Mesendoderm (in vitro differentiated cells): Measurements from ENCODE around the gene WDR1.

Source experiments
- DNase-seq: peaks from one replicate; pipeline ENCODE4 v3.0.0; 2013
- H2AK5ac ChIP-seq: 2 replicates; pipeline ENCODE4 v1.6.1; 2013; ENCODE audit warnings: low read length, inconsistent platforms
- H2BK120ac ChIP-seq: 2 replicates; pipeline ENCODE4 v1.6.1; 2013; ENCODE audit warnings: low read depth, mild to moderate bottlenecking, low read length, moderate library complexity, mixed read lengths
- H2BK15ac ChIP-seq: replicated peaks from 2 replicates; pipeline ENCODE4 v1.6.1; 2013; ENCODE audit warnings: low read depth, mild to moderate bottlenecking, moderate library complexity
- H2BK5ac ChIP-seq: 2 replicates; pipeline ENCODE4 v1.6.1; 2013; ENCODE audit warnings: low read length, inconsistent platforms
- H3K18ac ChIP-seq: 2 replicates; pipeline ENCODE4 v1.6.1; 2013; ENCODE audit warnings: mild to moderate bottlenecking, low read length, mixed read lengths
- H3K23ac ChIP-seq: one replicate; pipeline ENCODE4 v1.6.1; 2013; ENCODE audit warnings: low read length
- H3K27ac ChIP-seq: 2 replicates; pipeline ENCODE4 v1.5.1; 2013; ENCODE audit warnings: low read depth, mild to moderate bottlenecking, inconsistent platforms, low read length, moderate library complexity
- H3K27me3 ChIP-seq: 2 replicates; pipeline ENCODE4 v1.6.1; 2013; ENCODE audit warnings: low read length, control low read depth, mild to moderate bottlenecking, inconsistent platforms; ENCODE audit not compliant: insufficient read depth, poor library complexity
- H3K36me3 ChIP-seq: 2 replicates; pipeline ENCODE4 v1.6.1; 2013; ENCODE audit warnings: low read length, inconsistent platforms; ENCODE audit not compliant: control insufficient read depth, insufficient read depth
- H3K4ac ChIP-seq: one replicate; pipeline ENCODE4 v1.6.1; 2013; ENCODE audit warnings: low read depth, mild to moderate bottlenecking, low read length, moderate library complexity
- H3K4me1 ChIP-seq: 2 replicates; pipeline ENCODE4 v1.6.1; 2013; ENCODE audit warnings: low read depth, low read length, inconsistent platforms; ENCODE audit not compliant: control insufficient read depth
- H3K4me2 ChIP-seq: 2 replicates; pipeline ENCODE4 v1.6.1; 2013; ENCODE audit warnings: low read length
- H3K4me3 ChIP-seq: 2 replicates; pipeline ENCODE4 v1.5.1; 2013; ENCODE audit warnings: mild to moderate bottlenecking, low read length
- H3K56ac ChIP-seq: one replicate; pipeline ENCODE4 v1.6.1; 2013; ENCODE audit warnings: low read length
- H3K79me1 ChIP-seq: 2 replicates; pipeline ENCODE4 v1.6.1; 2013; ENCODE audit warnings: low read length, inconsistent platforms
- H3K79me2 ChIP-seq: 2 replicates; pipeline ENCODE4 v1.6.1; 2013; ENCODE audit warnings: mild to moderate bottlenecking, low read length; ENCODE audit not compliant: control insufficient read depth, insufficient read depth
- H3K9ac ChIP-seq: 2 replicates; pipeline ENCODE4 v1.6.1; 2013; ENCODE audit warnings: low read length, inconsistent platforms
- H4K5ac ChIP-seq: one replicate; pipeline ENCODE4 v1.6.1; 2013; ENCODE audit warnings: low read length
- H4K8ac ChIP-seq: one replicate; pipeline ENCODE4 v1.6.1; 2013; ENCODE audit warnings: low read depth, mild to moderate bottlenecking, control low read depth, low read length, moderate library complexity
- WGBS: extraction: QIAGEN DNeasy Blood & Tissue Kit; methylation state at CpG from one replicate; pipeline ENCODE4 v1.1.7; 2013; ENCODE audit warnings: low lambda C conversion rate, missing lambda C conversion rate; ENCODE audit not compliant: insufficient coverage; ENCODE audit errors: extremely low coverage; 5-methylcytosine and 5-hydroxymethylcytosine counted together

Gene WDR1

DNA sequence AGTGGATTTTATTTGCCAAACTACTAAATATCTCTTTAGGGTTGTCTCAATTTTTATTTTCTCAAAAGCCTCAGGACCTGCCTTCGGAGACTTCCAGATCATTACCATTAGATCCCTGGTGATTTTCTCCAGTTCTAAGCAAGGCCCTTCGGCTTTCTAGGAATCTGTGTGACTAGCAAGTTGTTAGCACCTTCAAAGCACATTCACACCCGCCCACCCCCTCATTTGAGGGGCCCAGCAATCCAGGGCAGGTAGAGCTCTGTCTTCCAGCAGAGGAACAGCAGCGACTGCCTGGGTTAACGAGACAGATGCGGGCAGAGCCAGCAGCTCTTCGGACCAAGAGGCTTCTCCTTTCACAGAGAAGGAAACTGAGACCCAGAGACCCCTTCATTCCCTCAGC, 2.0 kb downstream of the WDR1 start:
- Histone ChIP-seq H3K27me3 (no peaks in the 10 kb centered on the region), H4K8ac (no peak overlapping the region), H3K27ac (no peak overlapping the region), H3K4me3 (no peak overlapping the region), H2BK5ac (no peak overlapping the region), H3K79me1 (peaks cover 22% of the 10 kb centered on the region), H3K9ac (peak overlapping the region; percentile 25), H2AK5ac (no peak overlapping the region), H3K18ac (no peak overlapping the region), H3K4ac (no peak overlapping the region), H3K79me2 (peaks cover 65% of the 10 kb centered on the region), H3K4me1 (peaks cover 9% of the 10 kb centered on the region), H3K23ac (no peak overlapping the region), H4K5ac (no peak overlapping the region), H2BK15ac (no peak overlapping the region), H3K36me3 (peaks cover 5% of the 10 kb centered on the region), H3K56ac (no peak overlapping the region), H2BK120ac (no peak overlapping the region), H3K4me2 (no peak overlapping the region)
- no CpG with 5 or more reads among the region's 7 CpGs for WGBS
- DNase-seq, result no peak

DNA sequence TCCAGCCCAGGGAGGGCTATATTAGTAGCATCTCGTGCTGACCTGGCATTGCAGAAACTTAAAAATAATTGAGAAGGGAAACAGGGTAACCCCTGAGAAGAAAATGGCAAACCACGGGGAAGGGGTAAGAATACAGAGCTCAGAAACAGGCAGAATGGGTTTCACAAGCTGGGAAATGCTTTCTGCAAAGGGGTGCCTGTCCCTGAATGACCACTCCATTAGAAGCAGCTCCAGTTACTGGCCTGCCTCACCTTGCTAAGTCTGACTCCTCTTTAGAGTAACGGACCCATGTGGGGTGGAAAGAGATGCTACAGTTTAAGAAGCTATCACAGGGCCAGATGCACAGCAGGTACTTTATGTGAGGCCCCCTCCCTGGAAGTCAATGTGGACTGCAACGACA, 2.5 kb downstream of the WDR1 start:
- Histone ChIP-seq H3K4me2 (no peak overlapping the region), H2BK5ac (no peak overlapping the region), H2AK5ac (no peak overlapping the region), H3K27me3 (no peaks in the 10 kb centered on the region), H3K9ac (no peak overlapping the region), H3K79me2 (peaks cover 69% of the 10 kb centered on the region), H3K23ac (no peak overlapping the region), H3K18ac (no peak overlapping the region), H3K56ac (no peak overlapping the region), H2BK120ac (no peak overlapping the region), H3K4me1 (peaks cover 9% of the 10 kb centered on the region), H3K79me1 (peaks cover 25% of the 10 kb centered on the region), H3K36me3 (peaks cover 6% of the 10 kb centered on the region), H3K4ac (no peak overlapping the region), H4K8ac (no peak overlapping the region), H3K27ac (no peak overlapping the region), H2BK15ac (no peak overlapping the region), H4K5ac (no peak overlapping the region), H3K4me3 (no peak overlapping the region)
- no CpG with 5 or more reads among the region's 4 CpGs for WGBS
- DNase-seq, result no peak

DNA sequence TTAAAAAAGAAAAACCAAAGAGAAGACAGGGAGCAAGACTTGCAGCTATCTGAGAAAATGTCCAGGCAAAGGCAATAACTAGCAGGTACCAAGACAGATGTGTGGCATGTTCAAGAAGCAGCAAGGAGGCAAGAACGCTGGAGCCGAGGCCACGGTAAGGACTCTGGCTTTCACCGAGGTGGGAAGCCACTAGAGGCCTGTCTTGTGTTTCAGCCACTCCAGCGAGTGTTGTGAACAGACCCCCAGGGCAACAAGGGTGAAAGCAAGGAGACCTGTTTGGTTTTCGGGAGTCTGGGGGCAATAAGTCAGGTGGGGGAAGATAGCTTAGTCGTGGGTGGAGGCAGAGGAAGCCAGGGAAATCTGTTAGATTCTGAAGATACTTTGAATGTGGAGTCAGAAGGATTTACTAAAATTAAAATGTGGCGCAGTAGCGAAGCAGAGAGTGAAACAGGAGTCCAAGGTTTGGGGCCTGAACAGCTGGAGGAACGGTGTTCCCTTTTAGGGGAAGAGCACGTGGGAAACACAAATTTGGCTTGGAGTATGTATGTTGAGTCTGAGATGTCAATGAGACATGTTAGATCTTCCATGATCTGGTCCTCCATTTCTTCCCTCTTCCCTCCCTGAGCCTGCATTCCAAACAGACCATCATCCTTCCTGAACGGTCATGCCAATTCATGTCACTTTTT, 3.1 kb downstream of the WDR1 start:
- no peak overlapping the region for H3K27ac ChIP-seq
- H4K8ac ChIP-seq, result no peak overlapping the region
- no peak overlapping the region for H2BK5ac ChIP-seq
- H3K4me3 ChIP-seq, result no peak overlapping the region
- H3K4ac ChIP-seq, result no peak overlapping the region
- H2BK15ac ChIP-seq, result no peak overlapping the region
- H3K36me3 ChIP-seq, result peaks cover 8% of the 10 kb centered on the region
- H4K5ac ChIP-seq, result no peak overlapping the region
- H3K4me2 ChIP-seq, result no peak overlapping the region
- no peak overlapping the region for H2BK120ac ChIP-seq
- H3K79me1 ChIP-seq, result peaks cover 27% of the 10 kb centered on the region
- H3K79me2 ChIP-seq, result peaks cover 76% of the 10 kb centered on the region
- H3K56ac ChIP-seq, result no peak overlapping the region
- H3K18ac ChIP-seq, result no peak overlapping the region
- H3K9ac ChIP-seq, result no peak overlapping the region
- H2AK5ac ChIP-seq, result no peak overlapping the region
- DNase-seq, result no peak
- H3K27me3 ChIP-seq, result no peaks in the 10 kb centered on the region
- no CpG with 5 or more reads among the region's 12 CpGs for WGBS
- H3K23ac ChIP-seq, result no peak overlapping the region
- H3K4me1 ChIP-seq, result peaks cover 9% of the 10 kb centered on the region

DNA sequence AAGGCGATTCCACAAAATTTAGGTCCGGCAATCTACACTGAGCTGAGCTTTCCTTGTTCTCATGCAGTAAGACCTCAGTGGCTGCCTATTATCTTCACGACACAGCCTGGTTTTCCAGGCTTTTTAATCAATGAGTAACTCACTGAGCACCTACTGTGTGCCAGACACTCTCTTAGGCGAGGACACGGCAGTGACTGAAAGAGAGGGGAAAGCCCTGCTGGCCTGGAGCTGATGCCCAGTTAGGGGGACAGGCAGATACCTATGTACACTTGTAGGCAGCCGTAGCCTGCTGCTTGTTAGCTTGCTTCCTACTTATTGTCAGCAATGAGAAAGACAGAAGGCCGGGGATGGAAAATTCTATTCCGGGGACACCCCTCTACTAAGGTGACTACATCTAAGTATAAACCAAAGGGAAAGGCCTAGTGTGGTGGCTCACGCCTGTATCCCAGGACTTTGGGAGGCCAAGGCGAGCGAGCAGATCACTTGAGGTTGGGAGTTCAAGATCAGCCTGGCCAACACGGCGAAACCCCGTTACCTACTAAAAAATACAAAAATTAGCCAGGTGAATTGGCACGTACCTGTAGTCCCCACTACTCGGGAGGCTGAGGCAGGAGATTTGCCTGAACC, 3.8 kb downstream of the WDR1 start:
- H3K4ac ChIP-seq, result no peak overlapping the region
- peaks cover 10% of the 10 kb centered on the region for H3K36me3 ChIP-seq
- no peak overlapping the region for H4K8ac ChIP-seq
- no peak overlapping the region for H3K18ac ChIP-seq
- no peak overlapping the region for H3K23ac ChIP-seq
- H2AK5ac ChIP-seq, result no peak overlapping the region
- no CpG with 5 or more reads among the region's 16 CpGs for WGBS
- H2BK120ac ChIP-seq, result no peak overlapping the region
- peaks cover 9% of the 10 kb centered on the region for H3K4me1 ChIP-seq
- no peak overlapping the region for H3K4me2 ChIP-seq
- peaks cover 31% of the 10 kb centered on the region for H3K79me1 ChIP-seq
- H3K9ac ChIP-seq, result no peak overlapping the region
- no peak overlapping the region for H3K27ac ChIP-seq
- no peak overlapping the region for H3K56ac ChIP-seq
- no peak overlapping the region for H4K5ac ChIP-seq
- DNase-seq, result no peak
- H2BK15ac ChIP-seq, result no peak overlapping the region
- H2BK5ac ChIP-seq, result no peak overlapping the region
- H3K27me3 ChIP-seq, result no peaks in the 10 kb centered on the region
- H3K4me3 ChIP-seq, result no peak overlapping the region
- H3K79me2 ChIP-seq, result peaks cover 83% of the 10 kb centered on the region

DNA sequence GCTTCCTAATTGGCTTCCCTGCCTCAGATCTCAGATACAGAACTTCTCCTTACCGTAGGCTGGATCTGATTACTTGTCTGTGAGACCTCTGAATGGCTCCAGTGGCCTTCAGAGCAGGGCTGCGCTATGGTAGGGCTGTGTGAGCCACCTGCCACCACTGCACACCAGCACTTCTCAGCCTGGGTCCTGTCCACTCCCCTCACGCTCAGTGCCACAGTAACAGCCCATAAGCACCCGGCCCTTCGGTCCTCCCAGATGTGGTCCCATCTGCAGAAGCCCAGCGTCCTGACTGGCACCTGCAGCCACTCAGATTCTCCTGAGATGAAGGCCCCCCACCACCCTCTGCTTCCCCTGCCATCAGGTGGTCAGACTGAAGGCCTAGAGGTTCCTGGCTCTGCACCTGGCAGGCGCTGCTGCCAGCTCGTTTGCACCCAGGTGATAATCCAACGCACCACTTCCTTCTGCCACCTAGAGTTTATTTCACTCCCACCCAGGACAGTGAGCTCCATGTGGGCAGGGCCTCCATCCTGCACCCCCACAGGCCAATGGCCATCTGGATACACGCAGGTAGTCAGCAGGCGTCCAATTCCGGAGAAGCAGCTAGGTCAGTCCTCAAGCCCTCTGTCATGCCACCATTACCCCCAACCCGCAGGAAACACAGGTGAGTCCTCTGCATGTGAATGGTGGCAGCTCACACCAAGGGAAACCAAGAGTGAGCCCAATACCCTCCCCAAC, 5.4 kb downstream of the WDR1 start:
- no peak overlapping the region for H2BK15ac ChIP-seq
- no peak overlapping the region for H3K4ac ChIP-seq
- no peak overlapping the region for H3K56ac ChIP-seq
- H3K23ac ChIP-seq, result no peak overlapping the region
- no peak overlapping the region for H2BK5ac ChIP-seq
- H3K79me2 ChIP-seq, result peaks cover 99% of the 10 kb centered on the region
- no peak overlapping the region for H2BK120ac ChIP-seq
- no peak overlapping the region for H3K18ac ChIP-seq
- H3K27me3 ChIP-seq, result no peaks in the 10 kb centered on the region
- no peak overlapping the region for H2AK5ac ChIP-seq
- no peak overlapping the region for H3K9ac ChIP-seq
- no peak overlapping the region for H3K4me2 ChIP-seq
- WGBS, result no CpG with 5 or more reads among the region's 13 CpGs
- no peak overlapping the region for H3K4me3 ChIP-seq
- H3K27ac ChIP-seq, result no peak overlapping the region
- peaks cover 10% of the 10 kb centered on the region for H3K36me3 ChIP-seq
- no peak overlapping the region for H4K8ac ChIP-seq
- H4K5ac ChIP-seq, result no peak overlapping the region
- H3K4me1 ChIP-seq, result peaks cover 9% of the 10 kb centered on the region
- H3K79me1 ChIP-seq, result peaks cover 35% of the 10 kb centered on the region
- no peak for DNase-seq
